ENCODE data around the gene RBM20.

The RBM20 gene

DNA sequence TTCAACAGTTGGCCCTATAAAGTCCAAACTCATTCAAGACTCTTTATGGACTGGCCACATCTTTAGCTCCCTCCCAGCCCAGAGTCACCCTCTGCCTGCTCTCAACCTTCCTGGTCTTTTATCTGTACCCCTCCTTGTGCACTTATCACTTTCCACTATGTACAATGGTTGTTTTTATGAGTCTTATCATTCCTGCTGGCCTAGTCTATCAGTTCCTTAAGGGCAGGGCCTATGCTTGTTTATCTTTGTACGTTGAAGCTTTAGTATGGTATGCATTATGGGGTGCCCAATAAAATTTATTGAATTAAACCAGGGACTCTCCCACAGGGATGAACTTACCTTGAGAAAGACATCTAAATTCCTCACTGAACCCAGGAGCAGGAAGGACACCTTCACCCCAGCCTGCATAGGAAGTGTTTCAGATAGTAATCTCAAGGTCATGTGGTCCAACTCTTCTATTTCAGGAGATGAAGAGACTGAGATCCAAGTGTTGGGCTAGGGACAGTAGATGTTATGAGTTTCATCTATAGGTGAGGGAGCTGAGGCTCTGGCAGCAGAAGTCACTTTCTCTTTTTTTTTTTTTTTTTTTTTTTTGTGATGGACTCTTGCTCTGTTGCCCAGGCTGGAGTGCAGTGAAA lies 214.3 kb downstream of the RBM20 start:
- ATAC-seq = no peak
- TF ChIP-seq TCF4 (CRISPR knock-in tag; IDR thresholded peaks at IDR 0.05; ENCODE audit: borderline replicate concordance) (no peak), ISL1 (CRISPR knock-in tag; IDR thresholded peaks at IDR 0.05) (no peak), ZNF8 (CRISPR knock-in tag; IDR thresholded peaks at IDR 0.05) (no peak), OSR1 (CRISPR knock-in tag; IDR thresholded peaks at IDR 0.05) (no peak), TSHZ2 (CRISPR knock-in tag; IDR thresholded peaks at IDR 0.05) (no peak), ZC3H10 (CRISPR knock-in tag; IDR thresholded peaks at IDR 0.05) (no peak), ZNF565 (CRISPR knock-in tag; conservative IDR thresholded peaks at IDR 0.05; ENCODE audit: low read depth) (no peak), CSDC2 (CRISPR knock-in tag; IDR thresholded peaks at IDR 0.05) (no peak)
- TF ChIP-seq, protein P1, sequence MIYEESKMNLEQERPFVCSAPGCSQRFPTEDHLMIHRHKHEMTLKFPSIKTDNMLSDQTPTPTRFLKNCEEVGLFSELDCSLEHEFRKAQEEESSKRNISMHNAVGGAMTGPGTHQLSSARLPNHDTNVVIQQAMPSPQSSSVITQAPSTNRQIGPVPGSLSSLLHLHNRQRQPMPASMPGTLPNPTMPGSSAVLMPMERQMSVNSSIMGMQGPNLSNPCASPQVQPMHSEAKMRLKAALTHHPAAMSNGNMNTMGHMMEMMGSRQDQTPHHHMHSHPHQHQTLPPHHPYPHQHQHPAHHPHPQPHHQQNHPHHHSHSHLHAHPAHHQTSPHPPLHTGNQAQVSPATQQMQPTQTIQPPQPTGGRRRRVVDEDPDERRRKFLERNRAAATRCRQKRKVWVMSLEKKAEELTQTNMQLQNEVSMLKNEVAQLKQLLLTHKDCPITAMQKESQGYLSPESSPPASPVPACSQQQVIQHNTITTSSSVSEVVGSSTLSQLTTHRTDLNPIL (CRISPR knock-in tag; IDR thresholded peaks at IDR 0.05; ENCODE audit: low read depth) = no peak

- TF ChIP-seq BACH2 (CRISPR knock-in tag; IDR thresholded peaks at IDR 0.05; ENCODE audit: borderline replicate concordance) = no peak
- ATAC-seq = no peak; the same call in 1 of the 3 replicates
Measured at GRCh38 chr10:110859206-110859972, 215.3 kb downstream of the RBM20 start.

GRCh38 chr10:110859973-110860376 lies 215.8 kb downstream of the RBM20 start:
- peak; percentile 75 for ATAC-seq
- TF ChIP-seq ZNF565 (CRISPR knock-in tag; conservative IDR thresholded peaks at IDR 0.05; ENCODE audit: low read depth) (no peak), TSHZ2 (CRISPR knock-in tag; IDR thresholded peaks at IDR 0.05) (no peak), ISL1 (CRISPR knock-in tag; IDR thresholded peaks at IDR 0.05) (no peak), ESRRG (CRISPR knock-in tag; IDR thresholded peaks at IDR 0.05) (no peak), RARB (CRISPR knock-in tag; IDR thresholded peaks at IDR 0.05) (no peak), TCF4 (CRISPR knock-in tag; IDR thresholded peaks at IDR 0.05; ENCODE audit: borderline replicate concordance) (no peak), ZNF70 (CRISPR knock-in tag; IDR thresholded peaks at IDR 0.05) (no peak), ZFP30 (CRISPR knock-in tag; IDR thresholded peaks at IDR 0.05) (no peak), GLIS3 (CRISPR knock-in tag; IDR thresholded peaks at IDR 0.05) (no peak), CSDC2 (CRISPR knock-in tag; IDR thresholded peaks at IDR 0.05) (no peak), TOX (CRISPR knock-in tag; IDR thresholded peaks at IDR 0.05; ENCODE audit: borderline replicate concordance) (no peak), BACH2 (CRISPR knock-in tag; IDR thresholded peaks at IDR 0.05; ENCODE audit: borderline replicate concordance) (no peak)
- TF ChIP-seq, protein P2, sequence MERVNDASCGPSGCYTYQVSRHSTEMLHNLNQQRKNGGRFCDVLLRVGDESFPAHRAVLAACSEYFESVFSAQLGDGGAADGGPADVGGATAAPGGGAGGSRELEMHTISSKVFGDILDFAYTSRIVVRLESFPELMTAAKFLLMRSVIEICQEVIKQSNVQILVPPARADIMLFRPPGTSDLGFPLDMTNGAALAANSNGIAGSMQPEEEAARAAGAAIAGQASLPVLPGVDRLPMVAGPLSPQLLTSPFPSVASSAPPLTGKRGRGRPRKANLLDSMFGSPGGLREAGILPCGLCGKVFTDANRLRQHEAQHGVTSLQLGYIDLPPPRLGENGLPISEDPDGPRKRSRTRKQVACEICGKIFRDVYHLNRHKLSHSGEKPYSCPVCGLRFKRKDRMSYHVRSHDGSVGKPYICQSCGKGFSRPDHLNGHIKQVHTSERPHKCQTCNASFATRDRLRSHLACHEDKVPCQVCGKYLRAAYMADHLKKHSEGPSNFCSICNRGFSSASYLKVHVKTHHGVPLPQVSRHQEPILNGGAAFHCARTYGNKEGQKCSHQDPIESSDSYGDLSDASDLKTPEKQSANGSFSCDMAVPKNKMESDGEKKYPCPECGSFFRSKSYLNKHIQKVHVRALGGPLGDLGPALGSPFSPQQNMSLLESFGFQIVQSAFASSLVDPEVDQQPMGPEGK (CRISPR knock-in tag; IDR thresholded peaks at IDR 0.05; ENCODE audit: borderline replicate concordance) = no peak
- TF ChIP-seq, protein P3, sequence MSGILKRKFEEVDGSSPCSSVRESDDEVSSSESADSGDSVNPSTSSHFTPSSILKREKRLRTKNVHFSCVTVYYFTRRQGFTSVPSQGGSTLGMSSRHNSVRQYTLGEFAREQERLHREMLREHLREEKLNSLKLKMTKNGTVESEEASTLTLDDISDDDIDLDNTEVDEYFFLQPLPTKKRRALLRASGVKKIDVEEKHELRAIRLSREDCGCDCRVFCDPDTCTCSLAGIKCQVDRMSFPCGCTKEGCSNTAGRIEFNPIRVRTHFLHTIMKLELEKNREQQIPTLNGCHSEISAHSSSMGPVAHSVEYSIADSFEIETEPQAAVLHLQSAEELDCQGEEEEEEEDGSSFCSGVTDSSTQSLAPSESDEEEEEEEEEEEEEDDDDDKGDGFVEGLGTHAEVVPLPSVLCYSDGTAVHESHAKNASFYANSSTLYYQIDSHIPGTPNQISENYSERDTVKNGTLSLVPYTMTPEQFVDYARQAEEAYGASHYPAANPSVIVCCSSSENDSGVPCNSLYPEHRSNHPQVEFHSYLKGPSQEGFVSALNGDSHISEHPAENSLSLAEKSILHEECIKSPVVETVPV (CRISPR knock-in tag; IDR thresholded peaks at IDR 0.05) = no peak

All from SK-N-SH treated with all-trans-retinoic acid at 6 μM for 48 hours (cell line).